Measurements from ENCODE around the gene ALK. TPM values are rescaled to one million over a fixed set of nuclear protein-coding genes. Genes with fewer than 3 reads are reported as not detected.

The ALK gene
- total and polyA plus RNA-seq, 10 of the 15 experiments (the other 5 are each of a cell fraction or from before 2014, with no cell fraction given): 0.11 TPM; not detected in 9

DNA sequence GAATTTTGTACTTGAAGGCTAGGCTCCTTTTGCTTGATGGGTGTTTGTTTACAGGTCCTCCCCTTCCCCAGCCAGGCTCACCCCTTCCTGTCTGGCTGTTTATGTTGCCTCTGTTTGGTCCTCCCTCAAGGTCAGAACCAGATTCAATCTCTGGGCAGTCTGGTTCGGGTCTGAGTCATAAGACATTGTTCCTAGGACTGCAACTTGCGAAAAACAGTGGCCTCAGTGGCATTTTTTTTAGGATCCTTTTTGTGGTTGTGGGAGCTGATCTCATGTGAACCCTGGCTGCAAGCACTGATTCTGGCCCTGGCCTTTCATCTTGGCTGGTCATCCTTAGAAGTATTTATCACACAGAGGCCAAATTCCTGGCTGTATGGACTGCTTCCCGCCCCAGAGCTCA is 435.8 kb downstream of the ALK start:
- H3K9me3 ChIP-seq (replicated peaks; ENCODE audit: control insufficient read depth, insufficient read depth, low read length): no peaks in the 10 kb centered on the region
- no peaks in the 10 kb centered on the region for H4K20me1 ChIP-seq (ENCODE audit: control insufficient read depth, insufficient read depth)
- H3K79me2 ChIP-seq (ENCODE audit: control insufficient read depth, insufficient read depth, low read length): no peaks in the 10 kb centered on the region
- intact Hi-C loops (cut with micrococcal nuclease; ENCODE audit: unreplicated experiment) (no loop called here), in situ Hi-C loops (cut with MboI) (no loop called here)
- no peak overlapping the region for H3K27ac ChIP-seq (ENCODE audit: control insufficient read depth, insufficient read depth)
- no peaks in the 10 kb centered on the region; a peak in 1 of 4 replicates for H3K27me3 ChIP-seq (replicated peaks in 1 of 2; ENCODE audit: control insufficient read depth in 2 of 2, insufficient read depth in 2 of 2, low read length in 1 of 2)
- ATAC-seq (no peak), FAIRE-seq (no peak), DNase-seq (ENCODE audit: low read depth, low spot score) (no peak)
- H3K4me1 ChIP-seq (ENCODE audit: control insufficient read depth, insufficient read depth, low read length): no peaks in the 10 kb centered on the region
- H2AFZ ChIP-seq (ENCODE audit: control insufficient read depth, low read depth, low read length): no peak overlapping the region
- 13% methylated on average over 3 of the region's 3 CpGs for WGBS (ENCODE audit: insufficient coverage, insufficient replicate concordance, low lambda C conversion rate, missing lambda C conversion rate)
- POLR2A ChIA-PET: no interaction called here
- RAD21 ChIA-PET (ENCODE audit: unreplicated experiment): no interaction called here
- TF ChIP-seq NBN (IDR thresholded peaks at IDR 0.05): no peak
- TF ChIP-seq BHLHE40 (IDR thresholded peaks at IDR 0.05; ENCODE audit: borderline replicate concordance in 1 of 2, low read depth in 2 of 2, low read length in 1 of 2): no peak
- TF ChIP-seq SUZ12 (IDR thresholded peaks at IDR 0.05; ENCODE audit: unreplicated experiment): no peak
- TF ChIP-seq RFX5 (IDR thresholded peaks at IDR 0.05; ENCODE audit: low read depth, low read length): no peak
- no peak for TF ChIP-seq SMAD5 (IDR thresholded peaks at IDR 0.05; ENCODE audit: low read depth)
- no peak for TF ChIP-seq SIX5 (IDR thresholded peaks at IDR 0.05; ENCODE audit: low read depth, low read length, severe bottlenecking)
- no peak for TF ChIP-seq RB1 (IDR thresholded peaks at IDR 0.05; ENCODE audit: borderline replicate concordance)
- no peak for TF ChIP-seq KAT2A (conservative IDR thresholded peaks at IDR 0.05; ENCODE audit: control insufficient read depth, low read depth, low read length)
- no peak for TF ChIP-seq ZNF622 (IDR thresholded peaks at IDR 0.05)
- TF ChIP-seq CREM (IDR thresholded peaks at IDR 0.05; ENCODE audit: low read depth): no peak
- TF ChIP-seq, protein P1, sequence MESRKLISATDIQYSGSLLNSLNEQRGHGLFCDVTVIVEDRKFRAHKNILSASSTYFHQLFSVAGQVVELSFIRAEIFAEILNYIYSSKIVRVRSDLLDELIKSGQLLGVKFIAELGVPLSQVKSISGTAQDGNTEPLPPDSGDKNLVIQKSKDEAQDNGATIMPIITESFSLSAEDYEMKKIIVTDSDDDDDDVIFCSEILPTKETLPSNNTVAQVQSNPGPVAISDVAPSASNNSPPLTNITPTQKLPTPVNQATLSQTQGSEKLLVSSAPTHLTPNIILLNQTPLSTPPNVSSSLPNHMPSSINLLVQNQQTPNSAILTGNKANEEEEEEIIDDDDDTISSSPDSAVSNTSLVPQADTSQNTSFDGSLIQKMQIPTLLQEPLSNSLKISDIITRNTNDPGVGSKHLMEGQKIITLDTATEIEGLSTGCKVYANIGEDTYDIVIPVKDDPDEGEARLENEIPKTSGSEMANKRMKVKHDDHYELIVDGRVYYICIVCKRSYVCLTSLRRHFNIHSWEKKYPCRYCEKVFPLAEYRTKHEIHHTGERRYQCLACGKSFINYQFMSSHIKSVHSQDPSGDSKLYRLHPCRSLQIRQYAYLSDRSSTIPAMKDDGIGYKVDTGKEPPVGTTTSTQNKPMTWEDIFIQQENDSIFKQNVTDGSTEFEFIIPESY (IDR thresholded peaks at IDR 0.05): no peak
- TF ChIP-seq MTA3 (IDR thresholded peaks at IDR 0.05; ENCODE audit: borderline replicate concordance, low read length): no peak
- TF ChIP-seq POU2F2 (IDR thresholded peaks at IDR 0.05; ENCODE audit: borderline replicate concordance, low read depth, low read length): no peak
- TF ChIP-seq, protein P2, sequence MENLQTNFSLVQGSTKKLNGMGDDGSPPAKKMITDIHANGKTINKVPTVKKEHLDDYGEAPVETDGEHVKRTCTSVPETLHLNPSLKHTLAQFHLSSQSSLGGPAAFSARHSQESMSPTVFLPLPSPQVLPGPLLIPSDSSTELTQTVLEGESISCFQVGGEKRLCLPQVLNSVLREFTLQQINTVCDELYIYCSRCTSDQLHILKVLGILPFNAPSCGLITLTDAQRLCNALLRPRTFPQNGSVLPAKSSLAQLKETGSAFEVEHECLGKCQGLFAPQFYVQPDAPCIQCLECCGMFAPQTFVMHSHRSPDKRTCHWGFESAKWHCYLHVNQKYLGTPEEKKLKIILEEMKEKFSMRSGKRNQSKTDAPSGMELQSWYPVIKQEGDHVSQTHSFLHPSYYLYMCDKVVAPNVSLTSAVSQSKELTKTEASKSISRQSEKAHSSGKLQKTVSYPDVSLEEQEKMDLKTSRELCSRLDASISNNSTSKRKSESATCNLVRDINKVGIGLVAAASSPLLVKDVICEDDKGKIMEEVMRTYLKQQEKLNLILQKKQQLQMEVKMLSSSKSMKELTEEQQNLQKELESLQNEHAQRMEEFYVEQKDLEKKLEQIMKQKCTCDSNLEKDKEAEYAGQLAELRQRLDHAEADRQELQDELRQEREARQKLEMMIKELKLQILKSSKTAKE (IDR thresholded peaks at IDR 0.05; ENCODE audit: low read depth, poor library complexity, severe bottlenecking): no peak
- no peak for TF ChIP-seq PAX5 (IDR thresholded peaks at IDR 0.05; ENCODE audit: borderline replicate concordance, low read depth, low read length)
- TF ChIP-seq, protein P3, sequence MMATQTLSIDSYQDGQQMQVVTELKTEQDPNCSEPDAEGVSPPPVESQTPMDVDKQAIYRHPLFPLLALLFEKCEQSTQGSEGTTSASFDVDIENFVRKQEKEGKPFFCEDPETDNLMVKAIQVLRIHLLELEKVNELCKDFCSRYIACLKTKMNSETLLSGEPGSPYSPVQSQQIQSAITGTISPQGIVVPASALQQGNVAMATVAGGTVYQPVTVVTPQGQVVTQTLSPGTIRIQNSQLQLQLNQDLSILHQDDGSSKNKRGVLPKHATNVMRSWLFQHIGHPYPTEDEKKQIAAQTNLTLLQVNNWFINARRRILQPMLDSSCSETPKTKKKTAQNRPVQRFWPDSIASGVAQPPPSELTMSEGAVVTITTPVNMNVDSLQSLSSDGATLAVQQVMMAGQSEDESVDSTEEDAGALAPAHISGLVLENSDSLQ (IDR thresholded peaks at IDR 0.05): no peak
- TF ChIP-seq SREBF2 (IDR thresholded peaks at IDR 0.05; ENCODE audit: low read length): no peak
- CTCF ChIA-PET: no interaction called here
- no peak overlapping the region for H3K4me3 ChIP-seq
- no peak overlapping the region for H3K9ac ChIP-seq (ENCODE audit: control insufficient read depth, insufficient read depth, low read length)
- SMC1A ChIA-PET (ENCODE audit: uncharacterized antibody, unreplicated experiment): no interaction called here
- H3K4me2 ChIP-seq (ENCODE audit: control insufficient read depth, insufficient read depth): no peak overlapping the region
- no peaks in the 10 kb centered on the region for H3K36me3 ChIP-seq (ENCODE audit: control insufficient read depth in 2 of 2, insufficient read depth in 2 of 2, low read length in 1 of 2)
- no TSS peak for BruUV-seq (replicated peaks)

All from GM12878 (cell line).